GM19025 (cell line): Measurements from ENCODE around the gene ANKUB1.
"Not testable (repeated sequence)": the region's sequence is repeated elsewhere in the genome, so short reads cannot be mapped to it uniquely, and the experiment has no call there.

ENCODE experiments used
- ATAC-seq: cut with Tn5 transposase; IDR thresholded peaks from one replicate; pipeline ENCODE4 v1.9.1; 2021; ENCODE audit warnings: mild to moderate bottlenecking, low read depth, moderate library complexity; ENCODE audit not compliant: unreplicated experiment

Gene ANKUB1, protein sequence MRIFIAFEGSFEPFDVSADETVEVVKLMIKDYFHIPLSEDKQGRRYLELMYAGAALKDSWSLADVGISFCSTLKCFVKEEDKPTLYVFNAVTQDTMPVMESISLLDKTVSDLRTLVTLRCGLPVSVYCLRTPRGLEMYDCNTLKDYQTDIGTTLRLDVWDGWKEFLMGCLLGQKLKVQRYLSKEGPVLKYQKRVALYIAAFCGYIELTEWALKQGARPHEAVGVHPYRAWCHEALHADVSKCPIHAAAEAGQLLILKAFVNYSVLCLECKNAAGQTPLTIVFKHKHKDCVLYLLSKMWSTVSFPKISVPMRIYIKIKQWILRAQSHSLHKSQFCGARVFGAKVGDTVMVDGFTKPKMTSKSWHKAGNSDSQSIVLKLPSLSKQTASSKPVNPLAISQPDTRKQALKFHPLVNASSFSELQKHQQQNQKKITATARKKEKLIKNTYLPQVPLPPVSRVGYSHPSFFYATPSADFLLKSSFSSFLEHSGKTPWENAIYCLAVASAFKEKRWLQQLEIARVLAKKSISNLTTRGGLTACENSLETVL

DNA sequence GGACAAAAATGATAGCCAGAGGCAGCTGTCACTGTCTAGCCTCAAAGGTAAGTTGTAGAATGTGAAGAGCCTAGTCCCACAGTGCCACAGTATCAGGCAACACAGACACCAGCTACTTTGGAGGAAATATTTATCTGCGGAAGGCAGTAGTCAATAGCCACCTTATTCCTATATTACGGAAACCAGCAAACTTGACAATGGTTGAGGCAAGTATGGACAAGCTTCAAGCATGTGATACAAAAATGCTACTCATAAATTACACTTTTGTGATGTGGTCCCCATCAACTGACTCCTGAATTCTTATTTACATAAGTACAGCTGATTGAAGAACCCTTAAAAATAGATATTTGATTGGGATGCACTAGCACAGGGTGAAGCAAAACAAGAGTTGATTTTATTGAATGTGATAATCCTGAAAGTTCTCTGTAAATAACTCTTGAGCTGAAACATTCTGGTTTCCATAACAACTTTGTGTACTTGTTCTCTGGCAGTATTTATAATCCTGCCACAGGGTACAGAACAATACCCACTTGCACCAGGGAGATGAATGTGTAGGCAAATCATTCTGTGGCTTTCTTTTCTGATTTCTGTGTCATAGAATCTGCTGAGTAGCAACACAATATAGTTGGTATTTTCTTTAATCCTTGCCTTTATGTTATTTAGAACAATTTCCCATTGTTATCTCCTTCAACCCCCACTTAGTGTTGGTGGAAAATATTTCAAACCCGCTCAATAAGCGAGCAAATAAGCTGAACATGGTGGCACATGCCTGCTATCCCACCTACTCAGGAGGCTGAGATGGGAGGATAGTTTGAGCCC lies at the start of gene ANKUB1:
ANKUB1 (minus strand) TSS at position 103 of the 819 bp plus-strand sequence. CDS start 188 bp downstream, outside the sequence.
- no peak for ATAC-seq

DNA sequence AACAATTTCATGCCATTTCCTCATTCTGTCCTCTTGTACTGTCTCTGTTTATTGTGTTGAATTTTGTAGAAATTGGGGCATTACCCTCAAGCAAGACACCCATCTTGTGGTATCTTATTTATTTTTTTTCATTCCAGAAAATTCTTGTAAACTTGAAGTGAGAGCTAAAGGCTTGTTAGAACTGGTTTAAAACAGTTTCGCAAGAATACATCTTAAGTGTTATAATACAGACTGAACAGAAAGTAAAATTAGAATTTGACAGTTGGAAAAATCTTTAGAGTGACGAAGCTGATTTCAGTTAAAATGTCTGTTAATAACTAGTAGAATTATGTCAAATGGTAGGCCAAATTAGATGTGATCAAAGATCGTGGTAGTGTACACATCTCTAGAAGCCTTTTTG lies 47.5 kb upstream of the ANKUB1 start:
- no peak for ATAC-seq

DNA sequence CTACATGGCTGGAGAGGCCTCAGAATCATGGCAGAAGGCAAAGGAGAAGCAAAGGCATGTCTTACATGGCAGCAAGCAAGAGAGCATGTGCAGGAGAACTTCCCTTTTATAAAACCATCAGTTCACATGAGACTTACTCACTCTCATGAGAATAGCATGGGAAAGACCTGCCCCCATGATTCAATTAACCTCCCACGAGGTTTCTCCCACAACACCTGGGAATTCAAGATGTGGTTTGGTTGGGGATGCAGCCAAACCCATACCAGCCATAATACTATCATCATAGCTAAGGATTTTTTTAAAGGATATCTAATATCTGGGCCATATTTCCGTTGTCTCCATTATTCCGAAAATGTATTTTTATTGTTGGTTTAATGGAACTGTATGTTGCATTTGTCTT lies 47.1 kb upstream of the ANKUB1 start:
- ATAC-seq = not testable (repeated sequence)

DNA sequence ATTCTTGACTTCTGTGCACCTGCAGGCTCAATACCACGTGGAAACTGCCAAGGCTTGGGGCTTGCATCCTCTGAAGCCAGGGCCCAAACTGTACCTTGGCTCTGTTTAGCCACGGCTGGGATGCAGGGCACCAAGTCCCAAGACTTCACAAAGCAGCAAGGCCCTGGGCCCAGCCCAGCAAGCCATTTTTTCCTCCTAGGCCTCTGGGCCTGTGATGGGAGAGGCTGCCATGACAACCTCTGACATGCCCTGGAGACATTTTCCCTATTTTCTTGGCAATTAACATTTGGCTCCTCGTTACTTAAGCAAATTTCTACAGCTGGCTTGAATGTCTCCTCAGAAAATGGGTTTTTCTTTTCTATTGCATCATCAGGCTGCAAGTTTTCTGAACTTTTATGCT lies 46.1 kb upstream of the ANKUB1 start:
- ATAC-seq = not testable (repeated sequence)

DNA sequence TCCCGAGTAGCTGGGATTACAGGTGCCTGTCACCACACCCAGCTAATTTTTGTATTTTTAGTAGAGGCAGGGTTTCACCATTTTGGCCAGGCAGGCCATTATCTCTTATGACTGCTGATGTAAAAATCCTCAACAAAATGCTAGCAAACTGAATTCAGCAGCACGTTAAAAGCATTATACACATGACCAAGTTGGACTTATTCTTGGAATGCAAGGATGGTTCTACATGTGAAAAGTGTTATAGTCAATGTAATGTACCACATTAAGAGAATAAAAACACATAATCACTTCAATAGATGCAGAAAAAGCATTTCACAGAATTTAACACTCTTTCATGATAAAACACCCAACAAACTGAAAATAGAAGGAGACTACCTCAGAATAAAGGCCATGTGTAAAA lies 40.9 kb upstream of the ANKUB1 start:
- ATAC-seq = no peak

DNA sequence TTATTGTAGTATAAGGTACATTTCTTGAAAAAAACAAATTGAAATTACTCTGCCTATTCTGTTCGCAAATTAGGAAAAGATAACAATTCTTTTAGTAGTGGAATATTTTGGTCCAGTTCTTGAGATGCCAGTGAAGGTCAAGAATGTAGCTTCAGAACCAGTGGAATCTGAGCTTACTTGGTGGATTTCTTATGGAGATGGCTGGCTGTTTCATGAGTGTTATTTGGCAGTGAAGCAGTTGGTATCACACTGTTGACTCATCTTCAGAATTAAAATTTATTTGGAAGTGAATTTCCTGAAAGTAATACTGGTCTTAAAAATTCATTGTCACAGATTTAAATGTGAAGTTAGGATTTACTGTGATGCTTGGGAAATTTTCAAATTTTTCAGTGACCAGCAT lies 39.7 kb upstream of the ANKUB1 start:
- no peak for ATAC-seq

DNA sequence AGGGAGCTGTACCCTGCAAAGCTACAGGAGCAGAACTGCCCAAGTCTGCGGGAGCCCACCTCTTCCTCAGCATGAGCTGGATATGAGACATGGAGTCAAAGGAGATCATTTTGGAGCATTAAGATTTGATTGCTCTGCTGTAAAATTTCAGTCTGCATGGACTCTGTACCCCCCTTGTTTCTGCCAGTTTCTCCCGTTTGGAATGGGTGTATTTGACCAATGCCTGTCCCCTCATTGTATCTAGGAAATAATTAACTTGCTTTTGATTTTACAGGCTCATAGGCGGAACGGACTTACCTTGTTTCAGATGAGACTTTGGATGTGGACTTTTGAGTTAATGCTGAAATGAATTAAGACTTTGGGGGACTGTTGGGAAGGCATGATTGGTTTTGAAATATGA lies 39.0 kb upstream of the ANKUB1 start:
- ATAC-seq = no peak

DNA sequence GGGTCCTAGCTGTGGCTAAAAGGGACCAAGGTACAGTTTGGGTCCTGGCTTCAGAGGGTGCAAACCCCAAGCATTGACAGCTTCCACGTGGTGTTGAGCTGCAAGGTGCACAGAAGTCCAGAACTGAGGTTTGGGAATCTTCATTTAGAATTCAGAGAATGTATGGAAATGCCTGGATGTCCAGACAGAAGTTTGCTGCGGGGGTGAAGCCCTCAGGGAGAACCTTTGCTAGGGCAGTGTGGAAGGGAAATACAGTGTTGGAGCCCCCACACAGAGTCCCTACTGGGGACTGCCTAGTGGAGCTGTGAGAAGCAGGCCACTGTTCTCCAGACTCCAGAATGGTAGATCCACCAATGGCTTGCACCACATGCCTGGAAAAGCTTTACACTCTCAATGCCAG lies 38.5 kb upstream of the ANKUB1 start:
- no peak for ATAC-seq

DNA sequence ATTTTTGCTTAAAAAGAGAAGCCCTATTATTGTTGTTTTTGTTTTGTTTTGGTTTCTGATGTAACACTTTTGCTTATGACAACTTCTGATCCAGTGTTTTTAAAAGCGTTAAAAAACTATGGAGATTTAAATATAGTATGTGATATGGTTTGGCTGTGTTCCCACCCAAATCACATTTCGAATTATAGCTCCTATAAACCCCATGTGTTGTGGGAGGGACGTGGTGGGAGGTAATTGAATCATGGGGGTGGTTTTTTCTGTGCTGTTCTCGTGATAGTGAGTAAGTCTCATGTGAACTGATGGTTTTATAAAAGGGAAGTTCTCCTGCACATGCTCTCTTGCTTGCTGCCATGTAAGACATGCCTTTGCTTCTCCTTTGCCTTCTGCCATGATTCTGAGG lies 37.3 kb upstream of the ANKUB1 start:
- not testable (repeated sequence) for ATAC-seq

DNA sequence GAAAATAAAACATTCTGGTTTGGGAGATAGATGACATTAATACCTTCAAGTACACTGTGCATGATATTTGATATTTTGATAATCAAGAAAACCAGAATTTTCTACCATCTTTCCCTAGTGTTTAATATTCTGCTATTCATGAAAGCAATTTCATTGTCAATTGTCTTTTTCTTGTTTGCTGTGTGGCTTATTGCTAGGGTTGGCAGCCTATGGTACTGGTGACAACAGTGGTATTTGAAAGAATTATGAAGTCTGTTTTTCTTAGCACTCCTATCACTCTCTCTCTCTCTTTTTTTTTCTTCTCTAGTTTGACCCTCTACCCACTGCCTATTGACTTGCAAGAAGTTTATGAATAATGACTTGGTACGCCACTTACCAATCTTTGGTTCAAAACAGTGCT lies 36.0 kb upstream of the ANKUB1 start:
- ATAC-seq = no peak

DNA sequence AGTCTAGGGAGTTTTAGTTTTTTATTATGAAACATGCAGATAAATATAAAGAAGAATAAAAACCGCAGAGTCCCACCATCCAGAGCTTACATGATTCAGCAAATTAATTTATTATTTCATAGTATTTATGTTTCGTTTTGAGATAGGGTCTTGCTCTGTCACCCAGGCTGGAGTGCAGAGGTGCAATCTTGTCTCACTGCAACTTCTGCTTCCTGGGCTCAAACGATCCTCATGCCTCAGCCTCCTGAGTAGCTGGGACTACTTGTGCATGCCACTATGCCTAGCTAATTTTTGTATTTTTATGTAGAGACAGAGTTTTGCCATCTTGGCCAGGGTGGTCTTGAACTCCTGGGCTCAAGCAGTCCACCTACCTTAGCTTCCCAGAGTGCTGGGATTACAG lies 34.3 kb upstream of the ANKUB1 start:
- no peak for ATAC-seq

DNA sequence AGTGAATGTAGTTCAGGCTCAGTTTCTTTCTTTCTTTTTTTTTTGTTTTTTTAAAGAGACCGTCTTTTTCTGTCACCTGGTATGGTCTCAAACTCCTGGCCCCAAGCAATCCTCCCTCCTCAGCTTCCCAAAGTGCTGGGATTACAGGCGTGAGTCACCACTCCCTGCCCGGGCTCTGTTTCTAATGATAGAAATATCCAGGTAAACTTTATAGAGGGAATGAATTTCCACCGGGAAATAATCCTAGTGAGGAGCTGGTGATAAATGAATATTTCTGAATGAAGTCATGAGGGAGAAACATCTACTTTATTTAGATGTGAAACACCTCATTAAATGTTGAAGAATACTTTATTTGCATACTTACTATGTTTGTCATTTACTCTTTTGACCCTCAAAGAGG lies 27.8 kb upstream of the ANKUB1 start:
- ATAC-seq = no peak

DNA sequence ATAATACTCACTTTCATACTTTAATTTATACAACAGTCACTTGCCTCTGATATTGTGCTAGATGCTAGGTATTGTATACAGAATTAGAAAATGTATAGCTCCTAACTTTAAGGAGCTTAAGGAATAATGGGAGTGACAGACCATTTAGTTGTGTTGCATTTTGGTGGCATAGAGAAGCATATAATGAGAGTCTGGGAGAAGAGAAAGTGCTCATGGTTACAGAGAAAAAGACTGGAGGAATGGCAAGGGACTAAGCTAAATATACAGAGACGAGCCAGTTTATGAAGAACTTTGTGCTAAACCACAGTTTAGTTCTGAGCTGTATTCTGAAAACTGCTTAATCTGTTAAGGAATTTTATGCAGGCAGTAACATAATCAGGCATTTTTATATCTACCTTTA lies 27.1 kb upstream of the ANKUB1 start:
- no peak for ATAC-seq

DNA sequence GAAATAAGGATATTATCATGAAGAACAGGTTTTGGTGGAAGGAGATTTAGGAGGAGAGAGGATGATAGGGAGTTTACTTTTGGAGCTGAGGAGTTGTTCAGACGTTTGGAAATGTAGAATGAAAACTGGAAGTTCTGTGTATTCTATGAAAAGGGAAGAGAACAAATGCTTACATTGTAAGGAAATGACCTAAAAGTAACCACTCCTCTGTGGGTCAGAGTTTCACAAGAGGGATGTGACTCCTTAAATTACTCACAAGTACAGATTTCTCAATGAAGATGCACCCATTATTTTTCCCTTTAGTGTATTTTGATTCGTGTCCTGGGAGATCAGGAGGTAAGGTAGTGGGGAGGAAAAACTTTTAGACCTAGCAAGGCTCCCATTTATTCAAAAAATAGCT lies 24.6 kb upstream of the ANKUB1 start:
- ATAC-seq = no peak

DNA sequence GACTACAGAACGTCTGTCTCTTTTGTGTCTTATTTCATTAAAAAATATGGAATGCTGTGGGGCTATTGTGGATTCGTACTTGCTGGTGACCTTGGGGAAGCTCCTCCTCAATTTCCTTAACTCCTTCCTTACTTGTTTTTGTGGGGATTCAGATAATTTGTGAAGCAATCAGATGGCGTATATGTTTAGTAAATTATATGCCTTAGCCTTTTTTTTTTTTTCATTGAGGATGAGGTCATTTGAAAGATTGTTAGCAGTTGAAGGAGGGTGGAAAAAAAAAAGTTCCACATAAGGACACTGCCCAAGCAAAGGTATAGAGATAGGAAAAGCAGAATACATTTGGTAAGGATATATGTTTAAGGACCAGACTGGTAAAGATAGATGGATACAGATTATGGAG lies 24.0 kb upstream of the ANKUB1 start:
- no peak for ATAC-seq

DNA sequence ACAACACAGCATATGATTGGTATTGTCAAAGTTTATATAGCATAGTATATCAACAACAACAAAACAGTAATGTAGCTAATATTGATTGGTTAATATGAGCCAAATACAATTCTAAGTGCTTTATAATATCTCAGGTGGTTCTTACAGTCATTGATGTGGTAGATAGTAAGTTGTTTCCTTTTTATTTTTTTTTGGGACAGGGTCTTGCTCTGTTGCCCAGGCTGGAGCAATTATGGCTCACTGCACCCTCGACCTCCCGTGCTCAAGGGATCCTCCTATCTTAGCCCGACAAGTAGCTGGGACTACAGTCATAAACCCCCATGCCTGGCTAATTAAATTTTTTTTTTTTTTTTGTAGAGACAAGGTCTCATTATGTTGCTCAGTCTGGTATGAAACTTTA lies 23.4 kb upstream of the ANKUB1 start:
- ATAC-seq = no peak

DNA sequence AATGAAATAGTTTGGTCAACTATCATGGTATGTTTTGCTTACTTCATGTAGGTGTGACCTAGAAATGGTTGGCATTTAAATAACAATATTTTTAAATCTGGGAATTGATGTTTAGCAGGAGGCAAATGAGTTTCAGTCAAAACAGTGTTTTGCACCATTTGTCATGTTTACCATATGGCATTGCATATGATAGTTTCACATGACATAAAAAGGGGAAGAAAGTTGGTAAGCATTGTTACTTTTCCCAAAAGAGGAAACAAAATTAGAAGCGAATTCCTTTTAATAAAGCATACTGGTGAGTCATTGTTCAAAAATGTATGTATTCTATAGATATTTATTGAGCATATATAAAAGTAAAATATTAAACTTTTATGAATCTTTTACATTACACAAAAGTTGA lies 23.0 kb upstream of the ANKUB1 start:
- ATAC-seq = no peak

DNA sequence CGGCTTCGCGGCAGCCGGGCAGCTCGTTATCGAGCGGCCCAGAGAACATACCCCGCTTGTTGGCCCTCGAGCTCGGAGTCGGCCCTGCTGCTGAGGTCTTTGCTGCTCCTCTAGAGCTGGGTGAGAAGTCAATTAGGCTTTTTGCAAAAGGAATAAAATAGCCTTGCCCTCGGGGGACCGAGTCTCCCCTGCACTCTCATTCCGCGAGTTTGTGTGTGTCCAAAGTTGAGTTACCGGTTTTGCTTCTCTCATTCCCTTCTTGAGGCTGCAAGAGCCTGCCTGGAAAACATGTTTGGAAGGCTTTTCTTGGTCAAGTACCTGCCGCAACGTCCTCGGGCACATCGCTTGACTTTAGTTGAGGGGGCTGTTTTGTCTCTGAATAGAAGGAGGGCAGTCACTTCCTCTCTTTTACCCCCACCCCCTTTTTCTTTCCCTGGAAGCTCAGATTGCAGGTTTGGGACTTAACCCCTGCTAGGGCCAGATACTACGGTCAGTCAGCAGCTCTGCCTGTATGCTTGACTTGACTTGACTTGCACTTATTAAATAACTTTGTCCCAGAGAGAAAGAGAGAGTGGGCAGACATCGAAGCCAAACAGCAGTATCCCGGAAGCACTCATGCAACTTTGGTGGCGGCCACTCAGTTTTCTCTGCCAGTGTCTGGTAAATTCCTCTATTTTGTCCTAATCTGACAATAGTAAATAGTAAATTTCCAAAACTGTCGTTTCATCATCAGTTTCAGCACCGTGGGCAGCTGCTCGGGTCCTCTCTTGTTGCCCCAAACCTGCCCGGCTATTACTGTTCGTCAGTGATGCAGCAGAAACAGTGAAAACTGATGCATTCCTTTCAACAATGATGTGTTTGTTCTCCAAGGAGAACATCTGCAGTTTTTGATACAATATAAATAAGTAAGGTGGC lies 21.3 kb upstream of the ANKUB1 start:
- peak; percentile 7 for ATAC-seq

DNA sequence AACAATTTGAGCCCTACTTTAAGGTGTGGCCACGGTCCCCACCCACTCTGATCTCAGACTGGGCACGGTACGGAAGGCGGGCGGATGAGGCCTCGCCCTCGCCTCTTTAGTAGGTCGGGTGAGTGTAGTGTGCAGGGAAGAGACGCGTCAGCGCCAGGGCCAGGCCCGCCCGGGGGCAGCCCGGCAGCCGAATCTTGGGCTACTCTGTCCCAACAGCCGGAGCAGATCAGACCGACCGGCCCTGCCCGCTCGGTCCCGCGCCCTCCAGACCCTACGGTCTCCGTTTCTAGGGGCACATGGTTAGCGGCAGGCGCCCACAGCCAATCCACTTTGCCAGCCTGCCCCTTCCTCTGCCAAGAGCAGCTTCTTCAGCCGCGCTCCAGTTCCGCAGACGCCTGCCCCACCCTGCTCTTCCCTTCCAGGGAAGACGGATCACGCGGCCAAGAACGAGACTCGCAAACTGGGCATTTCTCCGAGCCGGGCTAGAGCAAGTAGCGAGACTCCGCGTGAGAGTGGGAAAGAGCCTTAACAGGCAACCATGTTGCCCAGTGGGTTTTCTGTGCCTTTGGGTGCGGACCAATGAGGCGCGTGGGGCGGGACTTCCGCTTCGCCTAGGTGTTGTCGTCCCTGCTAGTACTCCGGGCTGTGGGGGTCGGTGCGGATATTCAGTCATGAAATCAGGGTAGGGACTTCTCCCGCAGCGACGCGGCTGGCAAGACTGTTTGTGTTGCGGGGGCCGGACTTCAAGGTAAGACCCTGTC lies 20.4 kb upstream of the ANKUB1 start, which contains the start of gene RNF13:
RNF13 (plus strand) TSS at position 610 of the 761 bp plus-strand sequence. CDS start 32,812 bp downstream, outside the sequence.
- peak; percentile 90 for ATAC-seq

DNA sequence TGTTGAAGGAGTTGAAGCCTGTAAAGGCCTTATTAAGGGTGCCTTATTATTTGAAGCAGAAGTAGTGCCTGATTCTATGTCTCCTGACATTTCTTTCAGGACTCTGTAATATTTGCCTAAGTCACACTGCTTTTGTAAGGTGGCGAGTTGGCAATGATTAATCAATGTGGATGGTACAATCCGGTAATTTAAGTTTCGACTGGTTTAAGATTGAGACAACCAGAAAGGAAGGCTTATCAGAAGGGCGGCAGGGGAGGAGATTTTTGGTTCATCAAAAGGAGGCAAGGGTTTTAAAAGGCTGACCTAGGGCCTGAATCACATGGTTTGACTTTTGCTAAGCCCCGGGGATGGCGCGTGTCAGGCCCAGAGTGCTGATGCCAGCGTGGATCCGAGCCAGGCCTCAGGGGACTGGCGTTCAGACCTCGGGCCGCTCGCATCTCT lies 19.8 kb upstream of the ANKUB1 start:
- no peak for ATAC-seq
